ENCODE measurements around the gene PRR4. TPM values are rescaled to one million over a fixed set of nuclear protein-coding genes. Genes with fewer than 3 reads are reported as not detected.

The PRR4 gene
- total and polyA plus RNA-seq, 7 donors: 0.68 to 4.4 (median 1.4) TPM; not detected in 1

GRCh38 chr12:10811883-10812536 is 37.3 kb downstream of the PRR4 start:
- Histone ChIP-seq H3K4me3 (no peak overlapping the region), H3K4me1 (no peaks in the 10 kb centered on the region), H3K9me3 (peaks cover 0 to 3% (median 0%) of the 10 kb centered on the region in 4 donors), H3K27ac (no peak overlapping the region), H3K36me3 (no peaks in the 10 kb centered on the region), H3K27me3 (no peaks in the 10 kb centered on the region)
- intact Hi-C loops (cut with DNase I): no loop called here
- no peak for TF ChIP-seq POLR2AphosphoS5 (IDR thresholded peaks at IDR 0.05)
- TF ChIP-seq CTCF (IDR thresholded peaks at IDR 0.05): no peak
- TF ChIP-seq POLR2A (IDR thresholded peaks at IDR 0.05): no peak
- no peak for TF ChIP-seq EP300 (IDR thresholded peaks at IDR 0.05)
- no peak for DNase-seq
- WGBS, 2 donors: 66 to 80% methylated on average over 3 of the region's 3 CpGs

GRCh38 chr12:10810068-10810467 is 39.2 kb downstream of the PRR4 start, which contains the start of gene TAS2R9:
TAS2R9 (minus strand) TSS chr12:10810168; CDS start chr12:10810075, 93 bp downstream.
- TF ChIP-seq POLR2A (IDR thresholded peaks at IDR 0.05) (no peak), EP300 (IDR thresholded peaks at IDR 0.05) (no peak), POLR2AphosphoS5 (IDR thresholded peaks at IDR 0.05) (no peak), CTCF (IDR thresholded peaks at IDR 0.05) (no peak)
- Histone ChIP-seq H3K9me3 (no peaks in the 10 kb centered on the region), H3K4me3 (no peak within 1 kb of the TSS), H3K36me3 (no peaks in the 10 kb centered on the region), H3K27ac (no peak within 1 kb of the TSS), H3K4me1 (no peaks in the 10 kb centered on the region), H3K27me3 (no peaks in the 10 kb centered on the region)
- DNase-seq: no peak
- intact Hi-C loops (cut with DNase I): no loop called here

DNA sequence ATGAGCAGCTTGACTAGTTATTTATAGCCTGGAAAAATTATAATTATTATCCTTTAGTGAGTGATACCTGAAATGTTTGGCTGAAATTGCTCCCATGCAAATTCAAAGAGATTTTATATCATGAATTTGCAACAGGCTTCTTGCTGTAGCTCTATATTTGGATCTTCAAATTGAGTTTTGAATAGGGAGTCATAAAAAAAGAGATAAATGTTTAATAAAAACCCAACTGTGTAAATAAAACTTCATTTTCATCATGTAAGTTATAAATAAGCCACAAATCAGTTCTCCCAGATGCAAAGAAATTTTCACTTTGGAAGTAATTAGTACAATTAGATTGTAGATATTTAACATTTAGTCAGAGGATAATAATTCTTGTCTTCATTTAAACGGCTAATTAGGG is 42.1 kb downstream of the PRR4 start, which contains the start of gene TAS2R8:
TSS of gene TAS2R8 (minus strand) at position 101 of the 400 bp plus-strand sequence. CDS start 306 bp downstream, outside the sequence.
- WGBS, 2 donors: 57 to 73% methylated on average over 1 of the region's 1 CpG
- intact Hi-C loops (cut with DNase I): no loop called here
- no peaks in the 10 kb centered on the region for H3K36me3 ChIP-seq

DNA sequence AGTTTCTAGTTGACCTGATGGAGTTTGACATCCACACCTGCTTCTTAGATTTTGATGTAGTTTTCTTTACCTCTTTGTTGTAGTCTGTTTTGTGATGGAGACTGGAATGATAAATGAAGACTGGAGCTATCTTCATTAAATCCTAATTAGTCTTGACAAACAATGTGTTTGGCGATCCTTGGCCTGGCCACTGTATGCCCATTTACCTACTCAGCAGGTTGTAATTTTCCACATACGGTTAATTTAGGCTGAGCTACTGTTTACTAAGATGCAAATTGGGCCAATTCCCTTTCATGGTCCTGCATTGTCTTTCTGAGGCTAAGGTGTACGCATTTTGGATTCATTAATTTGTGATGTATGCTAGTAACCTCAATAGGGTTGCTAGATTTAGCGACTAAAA is 46.7 kb downstream of the PRR4 start, which contains the start of gene TAS2R7:
TSS of gene TAS2R7 (minus strand) at position 41 of the 400 bp plus-strand sequence. CDS start 57 bp downstream, outside the sequence.
- H3K9me3 ChIP-seq: no peaks in the 10 kb centered on the region
- H3K4me3 ChIP-seq: no peak within 1 kb of the TSS
- DNase-seq: no peak
- no peaks in the 10 kb centered on the region for H3K36me3 ChIP-seq
- H3K4me1 ChIP-seq: no peaks in the 10 kb centered on the region
- intact Hi-C loops (cut with DNase I): no loop called here
- TF ChIP-seq CTCF (IDR thresholded peaks at IDR 0.05): no peak
- no peak for TF ChIP-seq POLR2AphosphoS5 (IDR thresholded peaks at IDR 0.05)
- no peak for TF ChIP-seq POLR2A (IDR thresholded peaks at IDR 0.05)
- no peak for TF ChIP-seq EP300 (IDR thresholded peaks at IDR 0.05)
- H3K27ac ChIP-seq: no peak within 1 kb of the TSS
- 70 to 73% methylated on average over 4 of the region's 4 CpGs for WGBS, 2 donors
- H3K27me3 ChIP-seq: no peaks in the 10 kb centered on the region

More for the DNA sequence above, 42.1 kb downstream of the PRR4 start, which contains the start of gene TAS2R8:
- Histone ChIP-seq H3K9me3 (no peaks in the 10 kb centered on the region), H3K27ac (no peak within 1 kb of the TSS), H3K27me3 (no peaks in the 10 kb centered on the region), H3K4me1 (no peaks in the 10 kb centered on the region), H3K4me3 (no peak within 1 kb of the TSS)
- no peak for DNase-seq
- TF ChIP-seq POLR2AphosphoS5 (IDR thresholded peaks at IDR 0.05) (no peak), CTCF (IDR thresholded peaks at IDR 0.05) (no peak), EP300 (IDR thresholded peaks at IDR 0.05) (no peak), POLR2A (IDR thresholded peaks at IDR 0.05) (no peak)

Measured in sigmoid colon (tissue), 7 donors.